Spleen (tissue), 11 donors: ENCODE data around the gene RAE1. TPM values are rescaled to one million over a fixed set of nuclear protein-coding genes. Genes with fewer than 3 reads are reported as not detected.

Experiments
- DNase-seq: peaks from one replicate; pipeline ENCODE4 v3.0.0-alpha.2; 2020
- H3K27ac ChIP-seq, 8 donors: fragments of 200-600 bp; sonication (generic) in 7 of 8; 1 replicate in 4 of 8; 2 replicates in 4 of 8; pipeline versions ENCODE4 v1.5.0 to v1.8.0; 2016 to 2021; ENCODE audit warnings: inconsistent platforms in 4 of 8, mild to moderate bottlenecking in 4 of 8, moderate library complexity in 1 of 8
- H3K27me3 ChIP-seq, 7 donors: fragments of 200-600 bp; sonication (generic) in 6 of 7; replicated peaks in 1 of 7; 1 replicate in 4 of 7; 2 replicates in 3 of 7; pipeline versions ENCODE4 v1.5.0 to v1.8.0; 2016 to 2021; ENCODE audit warnings: inconsistent platforms in 3 of 7, mild to moderate bottlenecking in 1 of 7
- H3K36me3 ChIP-seq, 6 donors: fragments of 200-600 bp; sonication (generic) in 5 of 6; 1 replicate in 4 of 6; 2 replicates in 2 of 6; pipeline versions ENCODE4 v1.5.0 to v1.8.0; 2016 to 2021; ENCODE audit warnings: inconsistent platforms in 2 of 6
- H3K4me1 ChIP-seq, 6 donors: fragments of 200-600 bp; sonication (generic) in 5 of 6; 1 replicate in 3 of 6; 2 replicates in 3 of 6; pipeline versions ENCODE4 v1.5.0 to v1.8.0; 2016 to 2021; ENCODE audit warnings: inconsistent platforms in 3 of 6
- H3K4me3 ChIP-seq, 8 donors: fragments of 200-600 bp; sonication (generic) in 7 of 8; 1 replicate in 4 of 8; 2 replicates in 4 of 8; pipeline versions ENCODE4 v1.5.0 to v1.8.0; 2016 to 2021; ENCODE audit warnings: inconsistent platforms in 4 of 8, mild to moderate bottlenecking in 4 of 8, moderate library complexity in 2 of 8
- H3K9me3 ChIP-seq, 8 donors: fragments of 200-600 bp; sonication (generic) in 7 of 8; 1 replicate in 4 of 8; 2 replicates in 4 of 8; pipeline versions ENCODE4 v1.5.0 to v1.8.0; 2016 to 2021; ENCODE audit warnings: inconsistent platforms in 4 of 8
- CTCF ChIP-seq, 11 experiments: fragments of 200-600 bp in 7 of 11; fragments of 450-650 bp in 4 of 11; sonication (generic) in 4 of 11; IDR thresholded peaks in 8 of 11; conservative IDR thresholded peaks in 3 of 11; 1 replicate in 7 of 11; 2 replicates in 4 of 11; pipeline versions ENCODE4 v1.4.0 to v1.8.0; 2016 to 2021; ENCODE audit warnings: antibody characterized with exemption in 11 of 11, inconsistent platforms in 4 of 11, mild to moderate bottlenecking in 1 of 11
- POLR2A ChIP-seq, 3 donors: fragments of 450-650 bp; IDR thresholded peaks; one replicate each; pipeline ENCODE4 v1.5.1; 2017; ENCODE audit warnings: antibody characterized with exemption in 3 of 3, mild to moderate bottlenecking in 1 of 3
- POLR2AphosphoS5 ChIP-seq, 3 donors: sonication (generic); formaldehyde crosslinking; IDR thresholded peaks; one replicate each; pipeline ENCODE4 v1.5.1; 2017; ENCODE audit warnings: antibody characterized with exemption in 3 of 3
- WGBS, 5 donors: extraction: QIAGEN DNeasy Blood & Tissue Kit in 3 of 5; methylation state at CpG; one replicate each; pipeline versions ENCODE4 v1.1.5 to v1.1.7; 2013 to 2018; 5-methylcytosine and 5-hydroxymethylcytosine counted together
- intact Hi-C: fragments of 100-400 bp; cut with DNase I; formaldehyde crosslinking; loops from one replicate; pipeline ENCODE4 v1.15.0; 2023; ENCODE audit warnings: low total_unique reads
- polyA plus RNA-seq, 3 donors: library from polyadenylated mRNA; stranded (reverse); fragments of 200-250 nt; gene quantifications; one replicate each; pipeline ENCODE4 v1.2.1, GENCODE V29; 2013
- total RNA-seq, 7 donors: library from RNA; depleted of rRNA in 3 of 7; stranded (reverse); fragments of >200 nt in 3 of 7; fragmentation: NEBNext Ultra II Directional in 4 of 7; extraction: Animal tissue kit (Norgen Biotek cat#: 25700) in 4 of 7; gene quantifications; one replicate each; pipeline versions ENCODE4 v1.1.0 to v1.2.1, GENCODE V29; 2016 to 2021
- donor health status: healthy with polysubstance abuse.
- donor health status: DM: no; HTN: no; CAD: no; lungs with moderate emphysema.
- donor health status: DM: no; HTN: no; CAD: no.
- donor health status: Bipolar disorder and iron deficiency.
- donor health status: healthy.
- donor health status: DM: no; HTN: no; CAD: no.
- donor health status: DM: yes; HTN: yes; CAD: no.

Gene RAE1
- total and polyA plus RNA-seq, 10 donors = 16.2 to 41.3 (median 23.1) TPM

DNA sequence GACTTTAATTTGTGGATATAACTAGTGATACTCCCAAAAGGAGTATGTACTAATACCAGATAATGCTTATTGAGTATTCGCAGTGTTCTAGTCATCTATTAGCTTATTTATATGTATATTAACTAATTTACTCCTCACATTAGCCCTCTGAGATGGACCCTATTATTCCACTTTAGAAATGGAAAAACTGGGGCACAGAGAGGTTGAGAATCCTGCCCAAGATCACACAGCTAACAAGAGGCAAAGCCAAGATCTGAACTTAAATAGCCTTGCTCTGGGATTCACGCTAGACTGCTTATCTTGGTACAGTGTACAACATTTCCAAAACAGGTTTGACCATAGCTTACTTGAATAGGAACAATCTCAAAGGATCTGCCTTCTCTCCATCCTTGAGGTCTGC is 29.9 kb upstream of the RAE1 start:
- DNase-seq = no peak
- H3K4me1 ChIP-seq = no peaks in the 10 kb centered on the region
- no peak for TF ChIP-seq POLR2AphosphoS5 (IDR thresholded peaks at IDR 0.05)
- H3K4me3 ChIP-seq = no peak overlapping the region
- H3K9me3 ChIP-seq = no peaks in the 10 kb centered on the region
- intact Hi-C loops = no loop called here
- H3K27me3 ChIP-seq = peaks cover 0 to 78% (median 6%) of the 10 kb centered on the region in 7 donors
- no peak overlapping the region for H3K27ac ChIP-seq
- H3K36me3 ChIP-seq = no peaks in the 10 kb centered on the region
- 75 to 90% (median 89%) methylated on average over 2 of the region's 2 CpGs for WGBS, 5 donors

- no peak overlapping the region for H3K4me3 ChIP-seq
- no peak overlapping the region for H3K27ac ChIP-seq
- H3K36me3 ChIP-seq = no peaks in the 10 kb centered on the region
- H3K4me1 ChIP-seq = no peaks in the 10 kb centered on the region
- H3K9me3 ChIP-seq = no peaks in the 10 kb centered on the region
- intact Hi-C loops = no loop called here
- peaks cover 0 to 85% (median 6%) of the 10 kb centered on the region in 7 donors for H3K27me3 ChIP-seq
- TF ChIP-seq POLR2A (IDR thresholded peaks at IDR 0.05) = no peak
- no peak for TF ChIP-seq CTCF (IDR thresholded peaks at IDR 0.05 in 8 of 11, conservative IDR thresholded peaks at IDR 0.05 in 3 of 11)
- no peak for TF ChIP-seq POLR2AphosphoS5 (IDR thresholded peaks at IDR 0.05)
- DNase-seq = no peak
- 66 to 75% (median 70%) methylated on average over 2 of the region's 2 CpGs for WGBS, 5 donors
Measured at GRCh38 chr20:57322476-57322875, 28.6 kb upstream of the RAE1 start.

DNA sequence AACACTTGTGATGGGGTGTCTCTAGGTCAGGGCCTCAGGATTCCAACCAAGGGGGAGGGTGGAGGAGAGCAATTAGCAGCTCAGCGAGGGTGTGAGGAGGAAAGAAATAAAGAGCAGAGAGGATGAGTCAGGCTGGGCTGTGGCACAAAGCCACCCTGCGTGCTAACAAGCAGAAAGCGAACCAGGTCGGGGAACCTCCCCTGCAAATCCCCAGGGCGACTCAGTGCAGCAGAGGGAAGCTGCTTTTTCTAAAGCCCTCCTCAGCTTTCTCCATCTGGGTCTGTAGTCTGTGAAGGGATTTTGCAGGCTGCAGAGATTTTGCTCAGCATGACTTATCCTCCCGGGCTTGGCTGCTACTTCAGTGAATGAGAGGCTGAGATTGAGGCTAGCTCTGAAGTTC is 28.0 kb upstream of the RAE1 start:
- no peak overlapping the region for H3K27ac ChIP-seq
- intact Hi-C loops = no loop called here
- no peaks in the 10 kb centered on the region for H3K4me1 ChIP-seq
- no peak overlapping the region for H3K4me3 ChIP-seq
- no peaks in the 10 kb centered on the region for H3K36me3 ChIP-seq
- no peaks in the 10 kb centered on the region for H3K9me3 ChIP-seq
- TF ChIP-seq CTCF (IDR thresholded peaks at IDR 0.05 in 8 of 11, conservative IDR thresholded peaks at IDR 0.05 in 3 of 11) = no peak
- no peak for TF ChIP-seq POLR2A (IDR thresholded peaks at IDR 0.05)
- TF ChIP-seq POLR2AphosphoS5 (IDR thresholded peaks at IDR 0.05) = no peak
- no peak for DNase-seq
- H3K27me3 ChIP-seq = peaks cover 0 to 85% (median 6%) of the 10 kb centered on the region in 7 donors
- WGBS, 5 donors = 10 to 19% (median 16%) methylated on average over 5 to 6 of the region's 6 CpGs

- no peak for DNase-seq
- H3K27ac ChIP-seq = no peak overlapping the region
- TF ChIP-seq POLR2AphosphoS5 (IDR thresholded peaks at IDR 0.05) (no peak), CTCF (IDR thresholded peaks at IDR 0.05 in 8 of 11, conservative IDR thresholded peaks at IDR 0.05 in 3 of 11) (no peak), POLR2A (IDR thresholded peaks at IDR 0.05) (no peak)
- H3K4me3 ChIP-seq = no peak overlapping the region
- H3K27me3 ChIP-seq = peaks cover 0 to 86% (median 20%) of the 10 kb centered on the region in 7 donors
- no peaks in the 10 kb centered on the region for H3K9me3 ChIP-seq
- H3K36me3 ChIP-seq = no peaks in the 10 kb centered on the region
- H3K4me1 ChIP-seq = no peaks in the 10 kb centered on the region
- intact Hi-C loops = no loop called here
- 80 to 86% (median 84%) methylated on average over 12 of the region's 12 CpGs for WGBS, 5 donors
Measured at GRCh38 chr20:57325632-57326356, 25.3 kb upstream of the RAE1 start.
